GM23338 (cell line): Measurements from ENCODE around the gene PLOD3. TPM values are rescaled to one million over a fixed set of nuclear protein-coding genes. Genes with fewer than 3 reads are reported as not detected.

Experiments
- ATAC-seq: fragments of 200-7000 bp; cut with Tn5 transposase; 3 replicates; pipeline ENCODE4 v1.9.1; 2020
- DNase-seq: peaks from one replicate; pipeline ENCODE4 v3.0.0-alpha.2; 2015; ENCODE audit warnings: low spot score
- H2AFZ ChIP-seq: fragments of 200-600 bp; sonication (generic); 2 replicates; pipeline ENCODE4 v1.8.0; 2016; ENCODE audit warnings: antibody characterized with exemption, mild to moderate bottlenecking, moderate library complexity
- H3F3A ChIP-seq: fragments of 200-600 bp; sonication (generic); replicated peaks from 2 replicates; pipeline ENCODE4 v1.8.0; 2017; ENCODE audit warnings: antibody characterized with exemption, mixed run types, low read depth
- H3K27ac ChIP-seq: fragments of 200-600 bp; sonication (generic); 2 replicates; pipeline ENCODE4 v1.6.1; 2016; ENCODE audit warnings: low read depth
- H3K27me3 ChIP-seq: fragments of 200-600 bp; sonication (generic); 2 replicates; pipeline ENCODE4 v1.8.0; 2016; ENCODE audit warnings: mild to moderate bottlenecking, mixed run types, moderate library complexity; ENCODE audit not compliant: insufficient read depth
- H3K36me3 ChIP-seq: fragments of 200-600 bp; sonication (generic); 2 replicates; pipeline ENCODE4 v1.8.0; 2016; ENCODE audit warnings: mild to moderate bottlenecking; ENCODE audit not compliant: insufficient read depth
- H3K4me1 ChIP-seq: fragments of 200-600 bp; sonication (generic); 2 replicates; pipeline ENCODE4 v1.8.0; 2016; ENCODE audit warnings: mild to moderate bottlenecking, moderate library complexity; ENCODE audit not compliant: insufficient read depth
- H3K4me2 ChIP-seq: fragments of 200-600 bp; sonication (generic); 2 replicates; pipeline ENCODE4 v1.7.1; 2017; ENCODE audit warnings: mixed run types
- H3K4me3 ChIP-seq: fragments of 200-600 bp; sonication (generic); 2 replicates; pipeline ENCODE4 v1.6.1; 2016; ENCODE audit warnings: mixed run types
- H3K79me2 ChIP-seq: fragments of 200-600 bp; sonication (generic); replicated peaks from 2 replicates; pipeline ENCODE4 v1.8.0; 2017; ENCODE audit warnings: mild to moderate bottlenecking; ENCODE audit not compliant: insufficient read depth
- H3K9me2 ChIP-seq: fragments of 200-600 bp; sonication (generic); 2 replicates; pipeline ENCODE4 v1.8.0; 2017; ENCODE audit not compliant: insufficient read depth
- H4K20me1 ChIP-seq: fragments of 200-600 bp; sonication (generic); replicated peaks from 2 replicates; pipeline ENCODE4 v1.8.0; 2017; ENCODE audit warnings: mild to moderate bottlenecking; ENCODE audit not compliant: insufficient read depth
- H3K27ac Mint-ChIP-seq: 2 replicates; pipeline ENCODE4 v1.8.0; 2020; ENCODE audit warnings: inconsistent platforms, mild to moderate bottlenecking, moderate library complexity, mixed read lengths
- H3K27me3 Mint-ChIP-seq: 3 replicates; pipeline ENCODE4 v1.8.0; 2022; ENCODE audit warnings: low read depth, mild to moderate bottlenecking, moderate library complexity, mixed read lengths, inconsistent platforms; ENCODE audit not compliant: insufficient read depth, poor library complexity
- H3K36me3 Mint-ChIP-seq: 3 replicates; pipeline ENCODE4 v1.8.0; 2021; ENCODE audit warnings: low read depth, mild to moderate bottlenecking, inconsistent platforms, moderate library complexity, mixed read lengths
- H3K4me1 Mint-ChIP-seq: 3 replicates; pipeline ENCODE4 v1.8.0; 2020; ENCODE audit warnings: mild to moderate bottlenecking, inconsistent platforms, mixed read lengths
- H3K4me3 Mint-ChIP-seq: 3 replicates; pipeline ENCODE4 v1.8.0; 2021; ENCODE audit warnings: moderate library complexity, mild to moderate bottlenecking, inconsistent platforms, mixed read lengths
- H3K9me3 Mint-ChIP-seq: 3 replicates; pipeline ENCODE4 v1.8.0; 2020; ENCODE audit warnings: moderate library complexity, mild to moderate bottlenecking, inconsistent platforms, mixed read lengths
- EZH2 ChIP-seq: fragments of 200-600 bp; sonication (generic); IDR thresholded peaks from one replicate; pipeline ENCODE4 v1.8.0; 2017; ENCODE audit warnings: antibody characterized with exemption, mild to moderate bottlenecking, low read depth; ENCODE audit not compliant: unreplicated experiment
- EZH2phosphoT487 ChIP-seq: fragments of 200-600 bp; sonication (generic); IDR thresholded peaks from one replicate; pipeline ENCODE4 v1.8.1; 2018; ENCODE audit warnings: antibody characterized with exemption; ENCODE audit not compliant: unreplicated experiment
- JUNB ChIP-seq: IDR thresholded peaks from one replicate; pipeline ENCODE4 v1.6.1; 2016; ENCODE audit warnings: antibody characterized with exemption; ENCODE audit not compliant: unreplicated experiment
- NANOG ChIP-seq: IDR thresholded peaks from 2 replicates; pipeline ENCODE4 v1.6.1; 2016; ENCODE audit warnings: antibody characterized with exemption, borderline replicate concordance
- POLR2AphosphoS5 ChIP-seq: IDR thresholded peaks from 2 replicates; pipeline ENCODE4 v1.6.1; 2016; ENCODE audit warnings: antibody characterized with exemption, low read depth
- STAT1 ChIP-seq: IDR thresholded peaks from one replicate; pipeline ENCODE4 v1.6.1; 2016; ENCODE audit warnings: antibody characterized with exemption; ENCODE audit not compliant: unreplicated experiment
- ZNF331 ChIP-seq: fragments of 250-450 bp; sonication (Bioruptor Pico); IDR thresholded peaks from 2 replicates; pipeline ENCODE4 v1.5.0; 2020; ENCODE audit warnings: low read depth, mild to moderate bottlenecking, moderate library complexity
- polyA plus RNA-seq: library from polyadenylated mRNA; unstranded; fragments of >200 nt; fragmentation: Nextera tagmentation; extraction: Ambion mirVana; gene quantifications from 2 replicates; pipeline ENCODE4 v1.2.1, GENCODE V29; 2016
- total RNA-seq: library from RNA; depleted of rRNA; stranded (reverse); fragments of >200 nt; shearing (Covaris generic); gene quantifications from 2 replicates; pipeline ENCODE4 v1.2.3, GENCODE V29; 2014
- TF ChIP-seq, protein P1 (sequence below): fragments of 250-450 bp; sonication (Bioruptor Pico); IDR thresholded peaks from 2 replicates; pipeline ENCODE4 v1.5.0; 2020; ENCODE audit warnings: mild to moderate bottlenecking, moderate library complexity

PLOD3 gene
- total and polyA plus RNA-seq, 2 experiments from 2014 or later: 35.2 to 40.7 TPM

DNA sequence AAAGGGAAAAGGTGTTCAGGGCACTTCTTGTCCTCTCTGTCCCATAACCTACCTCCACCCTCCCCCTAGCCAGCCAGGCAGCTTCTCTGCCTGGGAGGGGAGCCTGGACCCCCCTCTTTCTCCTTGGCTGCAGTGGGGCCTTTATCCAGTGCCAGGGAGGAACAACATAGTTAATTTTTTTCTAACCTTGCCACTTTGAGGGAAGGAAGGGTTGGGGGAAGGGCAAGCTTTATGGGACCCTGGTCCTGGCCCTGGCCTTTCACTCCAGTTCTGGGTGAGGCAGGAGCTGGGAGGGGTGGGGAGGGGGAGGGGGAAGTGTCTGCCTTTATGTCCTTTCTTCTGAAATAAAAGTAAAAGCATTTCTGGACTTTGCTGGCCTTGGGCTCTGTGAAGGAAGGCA, 56.5 kb downstream of the PLOD3 start:
- Histone ChIP-seq H3K9me2 (no peaks in the 10 kb centered on the region), H4K20me1 (peaks cover 6% of the 10 kb centered on the region; the same call in 1 of the 2 replicates), H3K36me3 (no peaks in the 10 kb centered on the region), H3K27ac (no peak overlapping the region), H3K27me3 (peaks cover 45% of the 10 kb centered on the region), H3K4me3 (0 out of 2 replicates have a peak overlapping the region, but pooled peaks have one; percentile 28), H3K4me1 (peaks cover 55% of the 10 kb centered on the region), H2AFZ (no peak overlapping the region), H3F3A (peaks cover 32% of the 10 kb centered on the region), H3K4me2 (peak overlapping the region; percentile 72), H3K79me2 (peaks cover 4% of the 10 kb centered on the region)
- H3K9me3 Mint-ChIP-seq: no peaks in the 10 kb centered on the region; the same call in 1 of the 3 replicates
- peaks cover 58% of the 10 kb centered on the region for H3K4me1 Mint-ChIP-seq
- H3K27ac Mint-ChIP-seq: no peak overlapping the region
- DNase-seq: no peak
- H3K36me3 Mint-ChIP-seq: peaks cover 19% of the 10 kb centered on the region
- ATAC-seq: no peak
- H3K4me3 Mint-ChIP-seq: no peak overlapping the region
- TF ChIP-seq ZNF331 (CRISPR knock-in tag) (no peak), POLR2AphosphoS5 (no peak), NANOG (no peak)
- peaks cover 42% of the 10 kb centered on the region for H3K27me3 Mint-ChIP-seq

DNA sequence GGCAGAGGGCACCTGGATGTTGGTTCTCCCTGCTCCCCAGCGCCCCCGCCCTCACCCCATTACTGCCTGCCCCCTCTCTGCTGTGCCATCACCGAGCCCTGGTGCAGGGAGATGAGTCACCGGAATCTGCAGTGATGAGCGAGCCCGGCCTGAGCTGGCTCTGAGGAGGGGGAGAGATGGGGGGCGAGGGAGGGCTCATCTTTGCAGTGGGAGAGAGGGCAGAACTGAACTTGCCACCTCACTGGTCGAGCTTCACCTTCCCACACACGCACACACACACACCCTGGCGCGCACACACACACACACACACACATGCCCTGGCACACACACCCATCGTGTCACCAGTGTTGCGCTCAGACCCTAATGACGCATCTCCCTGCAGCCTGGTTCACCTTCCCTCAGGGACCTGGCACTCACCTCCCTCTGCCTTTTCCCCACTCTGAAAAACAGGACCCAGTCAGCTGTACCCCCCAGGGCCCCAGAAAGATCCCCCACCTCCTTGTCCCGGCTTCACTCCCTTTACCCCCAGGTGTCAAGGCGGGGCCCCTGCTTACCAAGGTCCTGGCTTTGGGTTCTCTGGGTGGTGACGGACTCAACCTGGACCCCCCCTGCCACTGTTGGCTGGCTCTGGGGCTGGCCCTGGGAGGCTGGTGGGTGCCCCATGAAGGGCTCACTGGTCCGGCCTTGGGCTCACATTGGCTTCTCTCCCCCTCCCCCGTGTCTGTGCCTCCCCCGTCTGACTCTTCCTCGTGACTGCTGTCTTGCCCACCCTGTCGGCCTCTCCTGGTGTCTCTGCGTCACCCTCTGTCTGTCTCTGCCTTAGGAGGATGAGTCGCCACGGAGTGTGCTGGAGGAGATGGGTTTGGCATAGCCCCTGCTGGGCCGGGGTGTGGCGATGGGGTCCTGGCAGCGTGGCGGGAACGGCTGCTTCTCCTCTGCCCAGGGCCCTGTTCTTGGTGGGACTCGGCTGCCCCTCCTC, 57.4 kb downstream of the PLOD3 start:
- Histone ChIP-seq H3K4me2 (peak overlapping the region; percentile 62), H3F3A (peaks cover 39% of the 10 kb centered on the region), H2AFZ (no peak overlapping the region), H3K27me3 (peaks cover 37% of the 10 kb centered on the region), H3K9me2 (no peaks in the 10 kb centered on the region), H3K36me3 (no peaks in the 10 kb centered on the region), H3K4me1 (peaks cover 60% of the 10 kb centered on the region), H3K27ac (no peak overlapping the region), H3K4me3 (no peak overlapping the region), H4K20me1 (peaks cover 4% of the 10 kb centered on the region; the same call in 1 of the 2 replicates), H3K79me2 (peaks cover 14% of the 10 kb centered on the region)
- H3K27me3 Mint-ChIP-seq: peaks cover 36% of the 10 kb centered on the region
- H3K27ac Mint-ChIP-seq: no peak overlapping the region
- DNase-seq: no peak
- no peak for ATAC-seq
- H3K9me3 Mint-ChIP-seq: no peaks in the 10 kb centered on the region; the same call in 1 of the 3 replicates
- peaks cover 58% of the 10 kb centered on the region for H3K4me1 Mint-ChIP-seq
- no peak for TF ChIP-seq EZH2
- no peak for TF ChIP-seq POLR2AphosphoS5
- TF ChIP-seq JUNB: no peak
- no peak for TF ChIP-seq STAT1
- no peak for TF ChIP-seq EZH2phosphoT487
- TF ChIP-seq, protein P1, sequence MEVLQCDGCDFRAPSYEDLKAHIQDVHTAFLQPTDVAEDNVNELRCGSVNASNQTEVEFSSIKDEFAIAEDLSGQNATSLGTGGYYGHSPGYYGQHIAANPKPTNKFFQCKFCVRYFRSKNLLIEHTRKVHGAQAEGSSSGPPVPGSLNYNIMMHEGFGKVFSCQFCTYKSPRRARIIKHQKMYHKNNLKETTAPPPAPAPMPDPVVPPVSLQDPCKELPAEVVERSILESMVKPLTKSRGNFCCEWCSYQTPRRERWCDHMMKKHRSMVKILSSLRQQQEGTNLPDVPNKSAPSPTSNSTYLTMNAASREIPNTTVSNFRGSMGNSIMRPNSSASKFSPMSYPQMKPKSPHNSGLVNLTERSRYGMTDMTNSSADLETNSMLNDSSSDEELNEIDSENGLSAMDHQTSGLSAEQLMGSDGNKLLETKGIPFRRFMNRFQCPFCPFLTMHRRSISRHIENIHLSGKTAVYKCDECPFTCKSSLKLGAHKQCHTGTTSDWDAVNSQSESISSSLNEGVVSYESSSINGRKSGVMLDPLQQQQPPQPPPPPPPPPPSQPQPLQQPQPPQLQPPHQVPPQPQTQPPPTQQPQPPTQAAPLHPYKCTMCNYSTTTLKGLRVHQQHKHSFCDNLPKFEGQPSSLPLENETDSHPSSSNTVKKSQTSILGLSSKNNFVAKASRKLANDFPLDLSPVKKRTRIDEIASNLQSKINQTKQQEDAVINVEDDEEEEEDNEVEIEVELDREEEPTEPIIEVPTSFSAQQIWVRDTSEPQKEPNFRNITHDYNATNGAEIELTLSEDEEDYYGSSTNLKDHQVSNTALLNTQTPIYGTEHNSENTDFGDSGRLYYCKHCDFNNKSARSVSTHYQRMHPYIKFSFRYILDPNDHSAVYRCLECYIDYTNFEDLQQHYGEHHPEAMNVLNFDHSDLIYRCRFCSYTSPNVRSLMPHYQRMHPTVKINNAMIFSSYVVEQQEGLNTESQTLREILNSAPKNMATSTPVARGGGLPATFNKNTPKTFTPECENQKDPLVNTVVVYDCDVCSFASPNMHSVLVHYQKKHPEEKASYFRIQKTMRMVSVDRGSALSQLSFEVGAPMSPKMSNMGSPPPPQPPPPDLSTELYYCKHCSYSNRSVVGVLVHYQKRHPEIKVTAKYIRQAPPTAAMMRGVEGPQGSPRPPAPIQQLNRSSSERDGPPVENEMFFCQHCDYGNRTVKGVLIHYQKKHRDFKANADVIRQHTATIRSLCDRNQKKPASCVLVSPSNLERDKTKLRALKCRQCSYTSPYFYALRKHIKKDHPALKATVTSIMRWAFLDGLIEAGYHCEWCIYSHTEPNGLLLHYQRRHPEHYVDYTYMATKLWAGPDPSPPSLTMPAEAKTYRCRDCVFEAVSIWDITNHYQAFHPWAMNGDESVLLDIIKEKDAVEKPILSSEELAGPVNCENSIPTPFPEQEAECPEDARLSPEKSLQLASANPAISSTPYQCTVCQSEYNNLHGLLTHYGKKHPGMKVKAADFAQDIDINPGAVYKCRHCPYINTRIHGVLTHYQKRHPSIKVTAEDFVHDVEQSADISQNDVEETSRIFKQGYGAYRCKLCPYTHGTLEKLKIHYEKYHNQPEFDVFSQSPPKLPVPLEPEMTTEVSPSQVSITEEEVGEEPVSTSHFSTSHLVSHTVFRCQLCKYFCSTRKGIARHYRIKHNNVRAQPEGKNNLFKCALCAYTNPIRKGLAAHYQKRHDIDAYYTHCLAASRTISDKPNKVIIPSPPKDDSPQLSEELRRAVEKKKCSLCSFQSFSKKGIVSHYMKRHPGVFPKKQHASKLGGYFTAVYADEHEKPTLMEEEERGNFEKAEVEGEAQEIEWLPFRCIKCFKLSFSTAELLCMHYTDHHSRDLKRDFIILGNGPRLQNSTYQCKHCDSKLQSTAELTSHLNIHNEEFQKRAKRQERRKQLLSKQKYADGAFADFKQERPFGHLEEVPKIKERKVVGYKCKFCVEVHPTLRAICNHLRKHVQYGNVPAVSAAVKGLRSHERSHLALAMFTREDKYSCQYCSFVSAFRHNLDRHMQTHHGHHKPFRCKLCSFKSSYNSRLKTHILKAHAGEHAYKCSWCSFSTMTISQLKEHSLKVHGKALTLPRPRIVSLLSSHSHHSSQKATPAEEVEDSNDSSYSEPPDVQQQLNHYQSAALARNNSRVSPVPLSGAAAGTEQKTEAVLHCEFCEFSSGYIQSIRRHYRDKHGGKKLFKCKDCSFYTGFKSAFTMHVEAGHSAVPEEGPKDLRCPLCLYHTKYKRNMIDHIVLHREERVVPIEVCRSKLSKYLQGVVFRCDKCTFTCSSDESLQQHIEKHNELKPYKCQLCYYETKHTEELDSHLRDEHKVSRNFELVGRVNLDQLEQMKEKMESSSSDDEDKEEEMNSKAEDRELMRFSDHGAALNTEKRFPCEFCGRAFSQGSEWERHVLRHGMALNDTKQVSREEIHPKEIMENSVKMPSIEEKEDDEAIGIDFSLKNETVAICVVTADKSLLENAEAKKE (CRISPR knock-in tag): no peak
- no peak overlapping the region for H3K4me3 Mint-ChIP-seq
- H3K36me3 Mint-ChIP-seq: peaks cover 19% of the 10 kb centered on the region
